ENCODE data around the gene MT3. TPM values are rescaled to one million over a fixed set of nuclear protein-coding genes. Genes with fewer than 3 reads are reported as not detected.
"Not testable (repeated sequence)": the region's sequence is repeated elsewhere in the genome, so short reads cannot be mapped to it uniquely, and the experiment has no call there.

MT3 gene
- total and polyA plus RNA-seq, 12 donors = 5.5 to 354 (median 46.4) TPM

- Histone ChIP-seq H3K27ac (no peak overlapping the region), H3K27me3 (no peaks in the 10 kb centered on the region), H3K36me3 (replicated peaks in 1 of 2) (no peaks in the 10 kb centered on the region), H3K9me3 (replicated peaks in 1 of 3) (no peaks in the 10 kb centered on the region), H3K4me1 (replicated peaks in 1 of 2) (no peaks in the 10 kb centered on the region), H3K4me3 (no peak overlapping the region)
- DNase-seq = peak in 1 of 7 donors; percentile 7
- intact Hi-C loops (cut with DNase I) = no loop called here
- no peak for TF ChIP-seq CTCF (IDR thresholded peaks at IDR 0.05)
- no peak for TF ChIP-seq POLR2A (IDR thresholded peaks at IDR 0.05)
- WGBS, 4 donors = 79 to 89% (median 83%) methylated on average over 6 of the region's 6 CpGs
Measured at GRCh38 chr16:56580391-56581048, 8.8 kb upstream of the MT3 start.

- H3K9me3 ChIP-seq (replicated peaks in 1 of 3); H3K4me3 ChIP-seq; H3K36me3 ChIP-seq (replicated peaks in 1 of 2); DNase-seq; H3K4me1 ChIP-seq (replicated peaks in 1 of 2); H3K27me3 ChIP-seq; H3K27ac ChIP-seq; intact Hi-C loops (cut with DNase I): not testable (repeated sequence)
- WGBS, 4 donors = 93 to 100% (median 96%) methylated on average over 2 of the region's 2 CpGs
Measured at GRCh38 chr16:56582911-56583310, 6.4 kb upstream of the MT3 start.

- TF ChIP-seq POLR2A (IDR thresholded peaks at IDR 0.05) = no peak
- no peak for TF ChIP-seq CTCF (IDR thresholded peaks at IDR 0.05)
- Histone ChIP-seq H3K27me3 (no peaks in the 10 kb centered on the region), H3K9me3 (replicated peaks in 1 of 3) (no peaks in the 10 kb centered on the region), H3K27ac (no peak overlapping the region), H3K4me3 (no peak overlapping the region), H3K36me3 (replicated peaks in 1 of 2) (no peaks in the 10 kb centered on the region), H3K4me1 (replicated peaks in 1 of 2) (no peaks in the 10 kb centered on the region)
- WGBS, 4 donors = 78 to 82% (median 80%) methylated on average over 10 to 11 of the region's 11 CpGs
- DNase-seq = peak in 1 of 7 donors; percentile 34
- intact Hi-C loops (cut with DNase I) = no loop called here
Measured at GRCh38 chr16:56583351-56584168, 5.8 kb upstream of the MT3 start.

- no peak overlapping the region for H3K27ac ChIP-seq
- no peaks in the 10 kb centered on the region for H3K27me3 ChIP-seq
- no peaks in the 10 kb centered on the region for H3K36me3 ChIP-seq (replicated peaks in 1 of 2)
- 83 to 97% (median 86%) methylated on average over 11 of the region's 11 CpGs for WGBS, 4 donors
- no peak overlapping the region for H3K4me3 ChIP-seq
- peaks cover 0 to 6% of the 10 kb centered on the region in 2 donors for H3K4me1 ChIP-seq (replicated peaks in 1 of 2)
- TF ChIP-seq CTCF (IDR thresholded peaks at IDR 0.05) (no peak), POLR2A (IDR thresholded peaks at IDR 0.05) (no peak)
- intact Hi-C loops (cut with DNase I) = no loop called here
- peak in 1 of 7 donors; percentile 36 for DNase-seq
- H3K9me3 ChIP-seq (replicated peaks in 1 of 3) = no peaks in the 10 kb centered on the region
Measured at GRCh38 chr16:56584276-56584675, 5.1 kb upstream of the MT3 start.
